ENCODE data around the gene ATP9A.

DNA sequence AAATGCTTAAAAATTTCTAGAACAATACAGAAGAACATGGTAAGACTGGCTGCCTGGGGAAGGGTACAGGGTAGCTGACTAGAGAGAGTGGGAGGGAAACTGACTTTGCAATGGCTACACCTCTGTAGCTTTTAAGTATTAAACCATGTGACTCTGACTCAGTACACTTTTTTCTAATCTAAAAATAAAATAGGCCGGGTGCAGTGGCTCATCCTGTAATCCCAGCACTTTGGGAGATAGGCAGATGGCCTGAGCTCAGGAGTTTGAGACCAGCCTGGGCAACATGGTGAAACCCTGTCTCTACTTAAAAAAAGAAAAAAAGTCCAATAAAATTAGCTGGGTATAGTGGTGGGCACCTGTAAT, 18.5 kb downstream of the ATP9A start:
- TF ChIP-seq EZH2phosphoT487 (IDR thresholded peaks at IDR 0.05) (no peak), CTCF (IDR thresholded peaks at IDR 0.05) (no peak)

All from neural progenitor cell (in vitro differentiated cells).